ENCODE measurements around the gene RERE.

DNA sequence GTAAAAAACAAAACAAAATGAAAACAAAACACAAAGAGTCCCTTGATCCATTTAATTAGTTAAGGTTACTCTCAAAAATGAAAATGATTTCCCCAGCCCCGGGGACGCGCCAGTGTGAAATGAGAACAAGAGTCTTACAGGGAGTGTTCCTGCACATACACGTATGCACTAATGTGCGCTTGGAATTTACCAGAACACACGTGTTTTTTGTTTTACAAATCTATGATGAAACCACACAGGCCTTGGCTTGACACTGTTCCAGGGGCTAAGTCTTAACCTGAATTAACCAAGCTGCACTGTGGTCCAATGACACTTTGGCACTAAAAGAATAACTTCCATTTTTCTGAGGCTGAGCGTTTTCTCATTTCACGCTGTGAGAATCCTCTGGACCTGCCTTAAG lies 435.8 kb downstream of the RERE start:
- TF ChIP-seq, protein P1, sequence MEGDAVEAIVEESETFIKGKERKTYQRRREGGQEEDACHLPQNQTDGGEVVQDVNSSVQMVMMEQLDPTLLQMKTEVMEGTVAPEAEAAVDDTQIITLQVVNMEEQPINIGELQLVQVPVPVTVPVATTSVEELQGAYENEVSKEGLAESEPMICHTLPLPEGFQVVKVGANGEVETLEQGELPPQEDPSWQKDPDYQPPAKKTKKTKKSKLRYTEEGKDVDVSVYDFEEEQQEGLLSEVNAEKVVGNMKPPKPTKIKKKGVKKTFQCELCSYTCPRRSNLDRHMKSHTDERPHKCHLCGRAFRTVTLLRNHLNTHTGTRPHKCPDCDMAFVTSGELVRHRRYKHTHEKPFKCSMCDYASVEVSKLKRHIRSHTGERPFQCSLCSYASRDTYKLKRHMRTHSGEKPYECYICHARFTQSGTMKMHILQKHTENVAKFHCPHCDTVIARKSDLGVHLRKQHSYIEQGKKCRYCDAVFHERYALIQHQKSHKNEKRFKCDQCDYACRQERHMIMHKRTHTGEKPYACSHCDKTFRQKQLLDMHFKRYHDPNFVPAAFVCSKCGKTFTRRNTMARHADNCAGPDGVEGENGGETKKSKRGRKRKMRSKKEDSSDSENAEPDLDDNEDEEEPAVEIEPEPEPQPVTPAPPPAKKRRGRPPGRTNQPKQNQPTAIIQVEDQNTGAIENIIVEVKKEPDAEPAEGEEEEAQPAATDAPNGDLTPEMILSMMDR (conservative IDR thresholded peaks at IDR 0.05; ENCODE audit: low read depth in 2 of 2), result no peak
- TF ChIP-seq EZH2 (IDR thresholded peaks at IDR 0.05; ENCODE audit: low read depth, unreplicated experiment) (no peak), NANOG (IDR thresholded peaks at IDR 0.05; ENCODE audit: borderline replicate concordance) (no peak), POLR2AphosphoS5 (IDR thresholded peaks at IDR 0.05; ENCODE audit: low read depth) (no peak), EZH2phosphoT487 (IDR thresholded peaks at IDR 0.05; ENCODE audit: unreplicated experiment) (no peak), JUNB (IDR thresholded peaks at IDR 0.05; ENCODE audit: unreplicated experiment) (no peak)
- TF ChIP-seq, protein P2, sequence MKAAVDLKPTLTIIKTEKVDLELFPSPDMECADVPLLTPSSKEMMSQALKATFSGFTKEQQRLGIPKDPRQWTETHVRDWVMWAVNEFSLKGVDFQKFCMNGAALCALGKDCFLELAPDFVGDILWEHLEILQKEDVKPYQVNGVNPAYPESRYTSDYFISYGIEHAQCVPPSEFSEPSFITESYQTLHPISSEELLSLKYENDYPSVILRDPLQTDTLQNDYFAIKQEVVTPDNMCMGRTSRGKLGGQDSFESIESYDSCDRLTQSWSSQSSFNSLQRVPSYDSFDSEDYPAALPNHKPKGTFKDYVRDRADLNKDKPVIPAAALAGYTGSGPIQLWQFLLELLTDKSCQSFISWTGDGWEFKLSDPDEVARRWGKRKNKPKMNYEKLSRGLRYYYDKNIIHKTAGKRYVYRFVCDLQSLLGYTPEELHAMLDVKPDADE (IDR thresholded peaks at IDR 0.05), result no peak
